HG03175 (cell line): ENCODE data around the gene SLC25A17.
"Not testable (repeated sequence)": the region's sequence is repeated elsewhere in the genome, so short reads cannot be mapped to it uniquely, and the experiment has no call there.

ENCODE experiments used
- ATAC-seq: cut with Tn5 transposase; IDR thresholded peaks from one replicate; pipeline ENCODE4 v1.9.1; 2021; ENCODE audit warnings: mild to moderate bottlenecking, moderate library complexity; ENCODE audit not compliant: unreplicated experiment

The SLC25A17 gene

GRCh38 chr22:40721266-40721665 is 97.9 kb downstream of the SLC25A17 start:
- ATAC-seq: no peak

DNA sequence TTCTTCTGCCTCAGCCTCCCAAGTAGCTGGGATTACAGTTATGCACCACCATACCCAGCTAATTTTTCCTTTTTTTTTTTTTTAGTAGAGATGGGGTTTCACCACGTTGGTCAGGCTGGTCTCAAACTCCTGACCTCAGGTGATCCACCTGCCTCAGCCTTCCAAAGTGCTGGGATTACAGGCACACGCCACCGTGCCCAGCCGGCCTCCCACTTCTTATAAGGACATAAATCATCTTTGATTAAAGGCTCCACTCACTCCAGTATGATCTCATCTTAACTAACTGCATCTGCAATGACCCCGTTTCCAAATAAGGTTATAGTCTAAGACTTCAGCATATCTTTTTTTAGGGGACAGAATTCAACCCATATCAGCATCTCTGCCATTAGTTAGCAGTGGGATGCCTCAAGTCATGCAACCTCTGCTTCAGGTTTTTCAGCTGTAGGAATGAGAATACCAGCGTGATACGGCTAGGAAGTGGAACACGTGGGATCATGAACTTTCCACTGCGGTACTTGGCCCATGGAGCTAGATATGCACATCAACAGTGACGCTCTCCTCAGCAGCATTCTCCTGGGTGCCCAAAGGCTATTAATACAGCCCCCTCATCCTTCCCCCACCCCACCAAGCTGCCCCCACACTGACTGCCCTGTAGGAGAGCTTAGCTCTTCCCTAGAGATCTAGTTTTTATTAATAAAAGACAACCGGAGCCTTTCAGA is 98.4 kb downstream of the SLC25A17 start:
- no peak for ATAC-seq

GRCh38 chr22:40720156-40720537 is 99.0 kb downstream of the SLC25A17 start:
- ATAC-seq: not testable (repeated sequence)
